Fibroblast of peridontal ligament (primary cell): ENCODE measurements around the gene RNF144A.
"Not testable (repeated sequence)": the region's sequence is repeated elsewhere in the genome, so short reads cannot be mapped to it uniquely, and the experiment has no call there.

ENCODE experiments used
- DNase-seq: peaks from one replicate; pipeline ENCODE4 v3.0.0-alpha.2; 2010; ENCODE audit errors: extremely low read depth

Gene RNF144A

GRCh38 chr2:6929196-6929819 lies 12.1 kb downstream of the RNF144A start:
- no peak for DNase-seq

- no peak for DNase-seq
Observed at GRCh38 chr2:6930923-6931647, 13.9 kb downstream of the RNF144A start.

- DNase-seq, result no peak
Observed at GRCh38 chr2:6931753-6932152, 14.5 kb downstream of the RNF144A start.

- no peak for DNase-seq
Observed at GRCh38 chr2:6932206-6932605, 15.0 kb downstream of the RNF144A start.

- no peak for DNase-seq
Observed at GRCh38 chr2:6932828-6933227, 15.6 kb downstream of the RNF144A start.

GRCh38 chr2:6933911-6934310 lies 16.7 kb downstream of the RNF144A start:
- no peak for DNase-seq

- DNase-seq, result no peak
Observed at GRCh38 chr2:6934345-6934744, 17.1 kb downstream of the RNF144A start.

GRCh38 chr2:6934758-6935651 lies 17.8 kb downstream of the RNF144A start:
- DNase-seq, result no peak

- not testable (repeated sequence) for DNase-seq
Observed at GRCh38 chr2:6935652-6936020, 18.4 kb downstream of the RNF144A start.

GRCh38 chr2:6937157-6937556 lies 19.9 kb downstream of the RNF144A start:
- DNase-seq, result no peak

- DNase-seq, result no peak
Observed at GRCh38 chr2:6937582-6937981, 20.4 kb downstream of the RNF144A start.

GRCh38 chr2:6939071-6939470 lies 21.9 kb downstream of the RNF144A start:
- DNase-seq, result no peak

- DNase-seq, result no peak
Observed at GRCh38 chr2:6940820-6941219, 23.6 kb downstream of the RNF144A start.

GRCh38 chr2:6941299-6942046 lies 24.3 kb downstream of the RNF144A start:
- no peak for DNase-seq

- DNase-seq, result no peak
Observed at GRCh38 chr2:6942848-6943247, 25.6 kb downstream of the RNF144A start.

GRCh38 chr2:6943523-6943922 lies 26.3 kb downstream of the RNF144A start:
- no peak for DNase-seq

GRCh38 chr2:6943971-6944370 lies 26.8 kb downstream of the RNF144A start:
- DNase-seq, result no peak

GRCh38 chr2:6944555-6944954 lies 27.3 kb downstream of the RNF144A start:
- no peak for DNase-seq

- DNase-seq, result no peak
Observed at GRCh38 chr2:6945087-6945813, 28.0 kb downstream of the RNF144A start.

- DNase-seq, result peak; percentile 41
Observed at GRCh38 chr2:6945821-6946220, 28.6 kb downstream of the RNF144A start.

- DNase-seq, result peak; percentile 96
Observed at GRCh38 chr2:6946722-6947121, 29.5 kb downstream of the RNF144A start.
